HepG2 (cell line): Measurements from ENCODE around the gene ARL8A. TPM values are rescaled to one million over a fixed set of nuclear protein-coding genes. Genes with fewer than 3 reads are reported as not detected.
A peak's percentile ranks its signal among the peaks of the same experiment; 100 is the strongest.

Source experiments
- AHDC1 ChIP-seq: sonication (generic); formaldehyde crosslinking; IDR thresholded peaks from 2 replicates; pipeline ENCODE4 v1.5.1; 2020; ENCODE audit warnings: mild to moderate bottlenecking, missing genetic modification reagents, borderline replicate concordance
- CHD4 ChIP-seq: fragments of 200-600 bp; sonication (generic); IDR thresholded peaks from 2 replicates; pipeline ENCODE4 v1.7.0; 2017; ENCODE audit warnings: mild to moderate bottlenecking, low read length, borderline replicate concordance
- CREB1 ChIP-seq, 2 experiments: fragments of 450-650 bp in 1 of 2; IDR thresholded peaks; 2 replicates each; pipeline ENCODE4 v1.6.1; 2016 to 2017; ENCODE audit warnings: control low read depth in 1 of 2, mild to moderate bottlenecking in 1 of 2, missing compliant biosample characterization in 1 of 2, missing genetic modification characterization in 1 of 2
- CTCF ChIP-seq: sonication (generic); formaldehyde crosslinking; IDR thresholded peaks from 2 replicates; pipeline ENCODE4 v1.5.0; 2020; ENCODE audit warnings: mild to moderate bottlenecking, missing genetic modification reagents, moderate library complexity
- FOSL1 ChIP-seq: sonication (generic); formaldehyde crosslinking; IDR thresholded peaks from 2 replicates; pipeline ENCODE4 v1.9.0; 2021; ENCODE audit warnings: missing genetic modification reagents, borderline replicate concordance
- KDM5B ChIP-seq: sonication (generic); formaldehyde crosslinking; IDR thresholded peaks from 2 replicates; pipeline ENCODE4 v1.4.0; 2020; ENCODE audit warnings: missing genetic modification reagents, mild to moderate bottlenecking, borderline replicate concordance
- MIXL1 ChIP-seq: IDR thresholded peaks from 2 replicates; pipeline ENCODE4 v1.6.1; 2016
- RAD21 ChIP-seq: fragments of 450-650 bp; formaldehyde crosslinking; IDR thresholded peaks from 2 replicates; pipeline ENCODE4 v1.5.0; 2020; ENCODE audit warnings: mild to moderate bottlenecking
- RXRB ChIP-seq: IDR thresholded peaks from 2 replicates; pipeline ENCODE4 v1.6.1; 2016; ENCODE audit warnings: borderline replicate concordance, missing genetic modification reagents, missing compliant biosample characterization
- SMC3 ChIP-seq: IDR thresholded peaks from 2 replicates; pipeline ENCODE4 v1.6.1; 2011; ENCODE audit warnings: low read length, improper control_type of control experiment
- SP5 ChIP-seq: IDR thresholded peaks from 2 replicates; pipeline ENCODE4 v1.6.1; 2016; ENCODE audit warnings: low read depth, borderline replicate concordance
- TARDBP ChIP-seq: sonication (generic); formaldehyde crosslinking; IDR thresholded peaks from 2 replicates; pipeline ENCODE4 v1.8.0; 2022; ENCODE audit warnings: mild to moderate bottlenecking, missing genetic modification reagents
- TRIM22 ChIP-seq: fragments of 450-650 bp; IDR thresholded peaks from 2 replicates; pipeline ENCODE4 v1.6.1; 2017
- ZNF335 ChIP-seq: sonication (generic); formaldehyde crosslinking; IDR thresholded peaks from 2 replicates; pipeline ENCODE4 v1.4.0; 2020; ENCODE audit warnings: missing genetic modification reagents
- ZNF770 ChIP-seq: sonication (generic); formaldehyde crosslinking; IDR thresholded peaks from 2 replicates; pipeline ENCODE4 v1.5.0; 2020; ENCODE audit warnings: mild to moderate bottlenecking, missing genetic modification reagents
- polyA plus RNA-seq, 8 experiments: library from polyadenylated mRNA; depleted of rRNA in 3 of 8; stranded (reverse) in 7 of 8; unstranded in 1 of 8; fragments of >200 nt; fragmentation: Illumina TruSeq in 4 of 8; extraction: Trizol in 4 of 8; gene quantifications; 2 replicates each; pipeline versions ENCODE4 v1.2.1 to v1.2.3, GENCODE V29; 2011 to 2016; ENCODE audit warnings: low read depth in 4 of 8, missing spikeins in 1 of 8, mixed read lengths in 1 of 8; ENCODE audit not compliant: insufficient read depth in 1 of 8
- total RNA-seq, 5 experiments: library from RNA; depleted of rRNA; stranded (reverse); fragments of >200 nt; fragmentation: Illumina TruSeq; extraction: Trizol; gene quantifications; 2 replicates each; pipeline ENCODE4 v1.2.3, GENCODE V29; 2016; ENCODE audit warnings: low read depth in 1 of 5

Gene ARL8A
- total and polyA plus RNA-seq, 2 of the 13 experiments (the other 11 are each of a cell fraction or from before 2014, with no cell fraction given), result 2.7 to 23.4 TPM

GRCh38 chr1:202090994-202091393, 53.5 kb downstream of the ARL8A start (continued):
- TF ChIP-seq CTCF (peak; percentile 71), ZNF770 (CRISPR knock-in tag) (0 out of 2 replicates have a peak, but pooled peaks have one; percentile 4), TRIM22 (no peak), SP5 (CRISPR knock-in tag) (0 out of 2 replicates have a peak, but pooled peaks have one; percentile 22), CREB1 (IDR thresholded peaks at IDR 0.05) (0 out of 2 replicates have a peak, but pooled peaks have one; percentile 37), CREB1 (CRISPR knock-in tag; IDR thresholded peaks at IDR 0.05) (no peak), TARDBP (CRISPR knock-in tag) (0 out of 2 replicates have a peak, but pooled peaks have one; percentile 29), RAD21 (peak; percentile 58), SMC3 (peak; percentile 80), FOSL1 (no peak), CHD4 (no peak), AHDC1 (CRISPR knock-in tag) (no peak), RXRB (CRISPR knock-in tag) (peak; percentile 27; the same call in 1 of the 2 replicates), MIXL1 (0 out of 2 replicates have a peak, but pooled peaks have one; percentile 51), KDM5B (no peak), ZNF335 (CRISPR knock-in tag) (no peak)
